ENCODE results near the gene GLYATL1. TPM values are rescaled to one million over a fixed set of nuclear protein-coding genes. Genes with fewer than 3 reads are reported as not detected.
A peak's percentile ranks its signal among the peaks of the same experiment; 100 is the strongest.

Gene GLYATL1
- total and polyA plus RNA-seq, 2 of the 8 experiments (the other 6 are each of a cell fraction or from before 2014, with no cell fraction given) = 8.6 to 10.7 TPM

DNA sequence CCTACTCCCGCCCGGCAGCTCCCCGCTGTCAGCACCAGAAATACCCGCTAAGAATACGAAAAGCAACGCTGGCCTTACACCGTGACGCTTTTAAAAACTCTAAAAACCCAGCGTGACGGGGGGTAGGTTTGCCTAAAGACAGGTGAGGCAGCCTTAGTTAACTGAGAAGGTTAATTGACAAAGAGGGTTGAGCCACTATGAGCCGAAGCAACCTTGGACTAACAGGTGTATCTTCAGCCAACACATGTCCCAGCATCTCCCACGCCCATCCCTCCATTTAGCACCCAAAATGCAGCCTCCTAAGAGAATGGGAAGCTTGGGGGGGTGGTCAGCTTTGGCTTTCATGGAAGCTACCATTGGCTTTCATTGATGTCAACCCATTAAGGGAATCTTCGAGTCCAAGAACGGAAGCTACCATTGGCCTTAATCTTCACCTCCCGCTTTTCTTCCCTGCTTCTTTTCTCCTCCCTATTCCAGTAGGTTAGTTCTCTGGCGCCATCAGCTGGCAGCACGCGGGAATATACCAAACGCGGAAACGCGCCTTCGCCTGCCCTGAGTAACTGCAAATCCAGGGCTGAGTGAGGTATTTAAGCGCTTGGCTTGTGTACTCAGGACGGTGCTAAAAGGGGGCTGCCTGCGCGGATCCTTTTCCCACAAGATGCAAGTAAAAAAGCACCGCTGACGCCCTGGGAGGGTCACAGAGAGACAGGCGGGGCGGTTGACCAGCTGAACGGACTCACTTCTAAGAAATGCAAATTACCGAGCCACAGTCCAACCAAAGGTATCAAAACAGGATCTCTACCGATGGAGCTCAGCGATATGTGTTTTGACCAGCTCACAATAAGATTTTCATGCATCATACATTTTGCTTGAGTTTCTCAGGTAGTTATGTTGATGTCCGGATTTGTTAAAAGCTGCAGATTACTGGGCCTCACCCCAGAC, 38.5 kb upstream of the GLYATL1 start:
- H3K4ac ChIP-seq (replicated peaks; ENCODE audit: insufficient read length, low read depth, low read length) = no peak overlapping the region
- H3K23me2 ChIP-seq (ENCODE audit: low read depth, low read length) = peaks cover 13% of the 10 kb centered on the region
- no peak overlapping the region for H3K56ac ChIP-seq (replicated peaks; ENCODE audit: insufficient read length, low read depth, low read length)
- H2AFZ ChIP-seq (ENCODE audit: low read length) = peak overlapping the region; percentile 71
- peak overlapping the region; percentile 48; the same call in 1 of the 2 replicates for H3K18ac ChIP-seq (ENCODE audit: extremely low read depth, low read length)
- H3K27me3 ChIP-seq (replicated peaks in 1 of 4; ENCODE audit: control insufficient read depth in 3 of 4, extremely low read depth in 1 of 4, insufficient read depth in 3 of 4, low read length in 3 of 4) = no peaks in the 10 kb centered on the region; a peak in 3 of 7 replicates
- no peak overlapping the region for H4K5ac ChIP-seq (ENCODE audit: insufficient read length, low read depth, low read length)
- H3K9ac ChIP-seq (replicated peaks in 1 of 4; ENCODE audit: extremely low read depth in 1 of 4, low read depth in 3 of 4, low read length in 3 of 4) = no peak overlapping the region; a peak in 1 of 7 replicates
- DNase-seq (ENCODE audit: low read depth in 1 of 2, low spot score in 2 of 2) (peak; percentile 95 to 98), FAIRE-seq (peak; percentile 98)
- no peak overlapping the region for H2BK12ac ChIP-seq (ENCODE audit: low read depth, low read length)
- no peak overlapping the region for H4K91ac ChIP-seq (replicated peaks; ENCODE audit: insufficient read length, low read length)
- no peak overlapping the region for H2BK15ac ChIP-seq (ENCODE audit: low read length)
- H3K4me1 ChIP-seq (replicated peaks in 1 of 4; ENCODE audit: control insufficient read depth in 3 of 4, insufficient read depth in 4 of 4, low read length in 3 of 4) = peaks cover 0 to 6% (median 2%) of the 10 kb centered on the region in 4 experiments; a peak in 3 of 7 replicates
- ChIA-PET POLR2A (ENCODE audit: partially characterized antibody) (interaction anchor here (1.2 to 1.5 kb wide), 3 partner anchors 18 to 325 kb away, joined by 3 to 5 read pairs (median 4); partner anchors contain the start of gene LPXN), CTCF (ENCODE audit: partially characterized antibody) (interaction anchor here (0.5 to 7.4 kb wide), 28 partner anchors 9 to 1751 kb away, joined by 3 to 72 read pairs (median 4); partner anchors contain the start of gene GLYATL1B)
- H4K8ac ChIP-seq (ENCODE audit: extremely low read depth, insufficient read depth, low read length) = peak overlapping the region; percentile 9; the same call in 1 of the 2 replicates
- H3K4me2 ChIP-seq (ENCODE audit: insufficient read depth in 1 of 2, low read depth in 2 of 2, low read length in 2 of 2) = peak overlapping the region; percentile 50 to 70
- no peak overlapping the region for H2AK5ac ChIP-seq (ENCODE audit: low read depth, low read length)
- 0 out of 2 replicates have a peak overlapping the region, but pooled peaks have one; percentile 29 for H2BK20ac ChIP-seq (ENCODE audit: low read length)
- H2BK120ac ChIP-seq (replicated peaks; ENCODE audit: low read depth, low read length) = no peak overlapping the region
- H3K4me3 ChIP-seq (ENCODE audit: extremely low read depth in 1 of 4, insufficient read depth in 2 of 4, low read depth in 3 of 4, low read length in 4 of 4) = peak overlapping the region; percentile 38 to 59 (median 46); a peak in 6 of 8 replicates
- peaks cover 0 to 7% of the 10 kb centered on the region in 2 experiments; a peak in 1 of 4 replicates for H3K79me2 ChIP-seq (ENCODE audit: control insufficient read depth in 1 of 2, insufficient read depth in 2 of 2, low read length in 2 of 2)
- no peaks in the 10 kb centered on the region for H3K9me3 ChIP-seq (ENCODE audit: insufficient read depth in 2 of 2, low read depth in 1 of 2, low read length in 1 of 2)
- no peak overlapping the region for H2BK5ac ChIP-seq (ENCODE audit: low read depth, low read length)
- no peak overlapping the region for H3K27ac ChIP-seq (ENCODE audit: low read depth, low read length)
- no peaks in the 10 kb centered on the region for H3K36me3 ChIP-seq (ENCODE audit: control insufficient read depth in 2 of 4, insufficient read depth in 4 of 4, low read length in 3 of 4)
- 15% methylated on average over 36 of the region's 36 CpGs; no CpG with 5 or more reads in 1 of the 2 experiments for WGBS, 2 experiments (ENCODE audit: extremely low coverage in 1 of 2, insufficient coverage in 1 of 2, insufficient read length in 1 of 2, insufficient replicate concordance in 2 of 2, low coverage in 1 of 2, low lambda C conversion rate in 2 of 2, missing lambda C conversion rate in 1 of 2)
- H3K14ac ChIP-seq (ENCODE audit: insufficient read length) = no peak overlapping the region
- no peaks in the 10 kb centered on the region for H4K20me1 ChIP-seq (replicated peaks in 1 of 2; ENCODE audit: control insufficient read depth in 1 of 2, insufficient read depth in 2 of 2, low read length in 2 of 2)
- no peaks in the 10 kb centered on the region for H3K79me1 ChIP-seq (ENCODE audit: low read depth, low read length)
- H3K23ac ChIP-seq (ENCODE audit: insufficient read length) = no peak overlapping the region
- TF ChIP-seq, protein P1, sequence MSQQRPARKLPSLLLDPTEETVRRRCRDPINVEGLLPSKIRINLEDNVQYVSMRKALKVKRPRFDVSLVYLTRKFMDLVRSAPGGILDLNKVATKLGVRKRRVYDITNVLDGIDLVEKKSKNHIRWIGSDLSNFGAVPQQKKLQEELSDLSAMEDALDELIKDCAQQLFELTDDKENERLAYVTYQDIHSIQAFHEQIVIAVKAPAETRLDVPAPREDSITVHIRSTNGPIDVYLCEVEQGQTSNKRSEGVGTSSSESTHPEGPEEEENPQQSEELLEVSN (IDR thresholded peaks at IDR 0.05) = peak; percentile 52
- TF ChIP-seq SP2 (IDR thresholded peaks at IDR 0.05; ENCODE audit: low read length) = peak; percentile 47
- TF ChIP-seq PHF8 (conservative IDR thresholded peaks at IDR 0.05; ENCODE audit: low read depth, low read length) = no peak
- TF ChIP-seq SUZ12 (IDR thresholded peaks at IDR 0.05; ENCODE audit: low read length) = no peak
- peak; percentile 74 to 86 (median 77) for TF ChIP-seq CTCF (IDR thresholded peaks at IDR 0.05; ENCODE audit: control extremely low read depth in 1 of 3, insufficient read depth in 1 of 3, low read depth in 1 of 3, low read length in 3 of 3)
- peak; percentile 40 for TF ChIP-seq TAF7 (optimal IDR thresholded peaks at IDR 0.05; ENCODE audit: borderline replicate concordance, low read depth, low read length)
